HCT116 (cell line): Measurements from ENCODE around the gene GDPD5. TPM values are rescaled to one million over a fixed set of nuclear protein-coding genes. Genes with fewer than 3 reads are reported as not detected.

Experiments
- ATAC-seq: fragments of 200-7000 bp; cut with Tn5 transposase; 2 replicates; pipeline ENCODE4 v1.9.1; 2020; ENCODE audit warnings: mild to moderate bottlenecking, moderate library complexity
- BruUV-seq: library from RNA; stranded (reverse); fragments of 400-500 nt; replicated peaks from 2 replicates; lab custom pipeline; 2021; lab: Mats Ljungman, UMichigan
- CTCF ChIA-PET: fragments of 300-600 bp; sonication (Branson Sonifier 250); formaldehyde crosslinking; loops from one replicate; lab custom pipeline; 2021; ENCODE audit warnings: antibody characterized with exemption; lab: Charles Lee
- POLR2A ChIA-PET: fragments of 300-600, 350-600 bp; sonication (Branson Sonifier 250); formaldehyde crosslinking; loops from one replicate; lab custom pipeline; 2021; ENCODE audit warnings: antibody characterized with exemption; lab: Charles Lee
- RAD21 ChIA-PET, 2 experiments: fragments of 300-600 bp; sonication (Branson Sonifier 250); formaldehyde crosslinking; loops; one replicate each; lab custom pipeline; 2023; ENCODE audit warnings: low total read pairs in 2 of 2; ENCODE audit not compliant: uncharacterized antibody in 2 of 2, unreplicated experiment in 2 of 2, low non-redundant PET in 1 of 2; lab: Charles Lee
- DNase-seq: peaks from one replicate; pipeline ENCODE4 v3.0.0-alpha.2; 2010; ENCODE audit warnings: low read depth, low spot score
- H2AFZ ChIP-seq: fragments of 200-600 bp; shearing (Covaris generic), sonication (generic); 2 replicates; pipeline ENCODE4 v1.6.1; 2017; ENCODE audit warnings: low read depth, mixed run types, mixed read lengths, antibody characterized with exemption, low read length; ENCODE audit not compliant: poor library complexity, severe bottlenecking
- H3K27ac ChIP-seq: 2 replicates; pipeline ENCODE4 v1.5.1; 2012; ENCODE audit warnings: low read depth, low read length
- H3K27me3 ChIP-seq: fragments of 200-600 bp; sonication (generic); 2 replicates; pipeline ENCODE4 v1.6.1; 2016; ENCODE audit warnings: mixed run types, low read length, mixed read lengths; ENCODE audit not compliant: insufficient read depth
- H3K36me3 ChIP-seq, 2 experiments: fragments of 200-500 bp in 1 of 2; fragments of 200-600 bp in 1 of 2; sonication (Bioruptor generic) in 1 of 2; sonication (generic) in 1 of 2; 2 replicates each; pipeline versions ENCODE4 v1.5.1 to v1.6.1; 2014 to 2016; ENCODE audit warnings: low read length in 2 of 2, inconsistent platforms in 1 of 2, mixed read lengths in 1 of 2, mixed run types in 1 of 2; ENCODE audit not compliant: insufficient read depth in 2 of 2, control insufficient read depth in 1 of 2
- H3K4me1 ChIP-seq, 2 experiments: fragments of 200-600 bp in 1 of 2; sonication (generic) in 1 of 2; 2 replicates each; pipeline versions ENCODE4 v1.5.1 to v1.6.1; 2012 to 2017; ENCODE audit warnings: low read length in 2 of 2, inconsistent platforms in 1 of 2, mild to moderate bottlenecking in 1 of 2, mixed read lengths in 1 of 2, mixed run types in 1 of 2, moderate library complexity in 1 of 2; ENCODE audit not compliant: insufficient read depth in 2 of 2, control insufficient read depth in 1 of 2
- H3K4me2 ChIP-seq: fragments of 200-600 bp; sonication (generic); 2 replicates; pipeline ENCODE4 v1.6.1; 2017; ENCODE audit warnings: mixed run types, low read length, mixed read lengths
- H3K4me3 ChIP-seq, 2 experiments: fragments of 200-600 bp in 1 of 2; sonication (generic) in 1 of 2; replicated peaks in 1 of 2; 2 replicates each; pipeline ENCODE4 v1.5.1; 2011 to 2016; ENCODE audit warnings: low read length in 2 of 2, control low read depth in 1 of 2, low read depth in 1 of 2, mild to moderate bottlenecking in 1 of 2, mixed read lengths in 1 of 2, mixed run types in 1 of 2
- H3K79me2 ChIP-seq: fragments of 200-600 bp; sonication (generic); 2 replicates; pipeline ENCODE4 v1.6.1; 2017; ENCODE audit warnings: mild to moderate bottlenecking, mixed run types, low read length, moderate library complexity, mixed read lengths; ENCODE audit not compliant: insufficient read depth
- H3K9ac ChIP-seq: fragments of 200-600 bp; sonication (generic); 2 replicates; pipeline ENCODE4 v1.6.1; 2016; ENCODE audit warnings: low read length, mixed read lengths
- H3K9me2 ChIP-seq: fragments of 200-600 bp; sonication (generic), shearing (Covaris generic); 2 replicates; pipeline ENCODE4 v1.6.1; 2017; ENCODE audit warnings: mixed run types, mild to moderate bottlenecking, moderate library complexity; ENCODE audit not compliant: insufficient read depth
- H3K9me3 ChIP-seq, 2 experiments: fragments of 200-500 bp in 1 of 2; fragments of 200-600 bp in 1 of 2; sonication (Bioruptor generic) in 1 of 2; sonication (generic) in 1 of 2; 2 replicates each; pipeline ENCODE4 v1.6.1; 2014 to 2017; ENCODE audit warnings: low read length in 2 of 2, mixed read lengths in 2 of 2, inconsistent platforms in 1 of 2, low read depth in 1 of 2, mild to moderate bottlenecking in 1 of 2, mixed run types in 1 of 2, moderate library complexity in 1 of 2; ENCODE audit not compliant: control insufficient read depth in 1 of 2, insufficient read depth in 1 of 2
- H4K20me1 ChIP-seq: fragments of 200-600 bp; sonication (generic), shearing (Covaris generic); 2 replicates; pipeline ENCODE4 v1.6.1; 2017; ENCODE audit warnings: mixed run types, mild to moderate bottlenecking, moderate library complexity; ENCODE audit not compliant: insufficient read depth
- ATF3 ChIP-seq: IDR thresholded peaks from 2 replicates; pipeline ENCODE4 v1.6.1; 2012
- CBX3 ChIP-seq: IDR thresholded peaks from 2 replicates; pipeline ENCODE4 v1.6.1; 2012; ENCODE audit warnings: low read depth
- CEBPB ChIP-seq: IDR thresholded peaks from 2 replicates; pipeline ENCODE4 v1.6.1; 2012; ENCODE audit warnings: low read depth
- CTCF ChIP-seq, 3 experiments: fragments of 200-600 bp in 1 of 3; sonication (generic) in 1 of 3; IDR thresholded peaks in 2 of 3; conservative IDR thresholded peaks in 1 of 3; 2 replicates each; pipeline ENCODE4 v1.5.1; 2012 to 2017; ENCODE audit warnings: low read depth in 2 of 3, low read length in 2 of 3, antibody characterized with exemption in 1 of 3, borderline replicate concordance in 1 of 3, control low read depth in 1 of 3, mild to moderate bottlenecking in 1 of 3, mixed read lengths in 1 of 3, mixed run types in 1 of 3, moderate library complexity in 1 of 3; ENCODE audit not compliant: insufficient read depth in 1 of 3
- EGR1 ChIP-seq: IDR thresholded peaks from 2 replicates; pipeline ENCODE4 v1.6.1; 2012; ENCODE audit warnings: low read depth
- ELF1 ChIP-seq: IDR thresholded peaks from 2 replicates; pipeline ENCODE4 v1.6.1; 2012; ENCODE audit warnings: low read depth, borderline replicate concordance
- EZH2 ChIP-seq: fragments of 200-600 bp; sonication (generic); IDR thresholded peaks from 2 replicates; pipeline ENCODE4 v1.6.1; 2017; ENCODE audit warnings: antibody characterized with exemption, mixed run types
- EZH2phosphoT487 ChIP-seq: fragments of 200-600 bp; IDR thresholded peaks from 2 replicates; pipeline ENCODE4 v1.6.1; 2018; ENCODE audit warnings: antibody characterized with exemption, borderline replicate concordance
- JUND ChIP-seq: IDR thresholded peaks from 2 replicates; pipeline ENCODE4 v1.6.1; 2012
- MAX ChIP-seq: IDR thresholded peaks from 2 replicates; pipeline ENCODE4 v1.6.1; 2012
- REST ChIP-seq: IDR thresholded peaks from 2 replicates; pipeline ENCODE4 v1.6.1; 2012; ENCODE audit warnings: low read depth
- SIN3A ChIP-seq: IDR thresholded peaks from 2 replicates; pipeline ENCODE4 v1.6.1; 2012; ENCODE audit warnings: low read depth
- SRF ChIP-seq: IDR thresholded peaks from 2 replicates; pipeline ENCODE4 v1.6.1; 2012; ENCODE audit warnings: low read depth
- TCF7L2 ChIP-seq: IDR thresholded peaks from 2 replicates; pipeline ENCODE4 v1.7.0; 2011; ENCODE audit warnings: borderline replicate concordance, inconsistent platforms; ENCODE audit not compliant: insufficient read depth, insufficient read length; ENCODE audit errors: extremely low read depth
- YY1 ChIP-seq: IDR thresholded peaks from 2 replicates; pipeline ENCODE4 v1.6.1; 2011; ENCODE audit warnings: low read length, low read depth, moderate library complexity, mild to moderate bottlenecking; ENCODE audit not compliant: insufficient replicate concordance; ENCODE audit errors: extremely low read depth
- ZBTB33 ChIP-seq: IDR thresholded peaks from 2 replicates; pipeline ENCODE4 v1.6.1; 2011; ENCODE audit warnings: mild to moderate bottlenecking, low read length, moderate library complexity; ENCODE audit not compliant: insufficient replicate concordance; ENCODE audit errors: extremely low read depth
- intact Hi-C: fragments of 100-400 bp; cut with micrococcal nuclease; formaldehyde crosslinking; loops from 2 replicates; pipeline ENCODE4 v1.10.0; 2022
- total RNA-seq: library from RNA; stranded (reverse); gene quantifications from one replicate; pipeline ENCODE4 v1.2.1, GENCODE V29; 2021; ENCODE audit not compliant: unreplicated experiment

Gene GDPD5
- total RNA-seq, 1 experiment from 2014 or later = 27.5 TPM

GRCh38 chr11:75440960-75441803 is 84.6 kb downstream of the GDPD5 start:
- no peak for TF ChIP-seq EGR1
- no peak for TF ChIP-seq ATF3
- no peak for TF ChIP-seq REST
- no peak for TF ChIP-seq CTCF (IDR thresholded peaks at IDR 0.05 in 2 of 3, conservative IDR thresholded peaks at IDR 0.05 in 1 of 3; ENCODE audit: borderline replicate concordance in 1 of 3, insufficient read depth in 1 of 3, low read depth in 2 of 3, low read length in 2 of 3)
- no peak for TF ChIP-seq JUND
- no peak for TF ChIP-seq EZH2phosphoT487
- TF ChIP-seq SRF = no peak
- no peak for TF ChIP-seq EZH2
- TF ChIP-seq MAX = no peak
- TF ChIP-seq CEBPB = no peak
- no peak for TF ChIP-seq ZBTB33
- TF ChIP-seq SIN3A = no peak
- no peak for TF ChIP-seq TCF7L2
- no peak for TF ChIP-seq ELF1
- no peak for TF ChIP-seq CBX3
- no peak for TF ChIP-seq YY1

More at GRCh38 chr11:75440960-75441803, 84.6 kb downstream of the GDPD5 start:
- no peak overlapping the region for H3K4me2 ChIP-seq
- no peak for DNase-seq
- ATAC-seq = no peak
- no peaks in the 10 kb centered on the region for H3K27me3 ChIP-seq
- ChIA-PET POLR2A (no interaction called here), CTCF (no interaction called here), RAD21 (no interaction called here)
- no peaks in the 10 kb centered on the region for H3K9me2 ChIP-seq
- H3K9me3 ChIP-seq = no peaks in the 10 kb centered on the region
- H3K36me3 ChIP-seq = no peaks in the 10 kb centered on the region
- H4K20me1 ChIP-seq = no peaks in the 10 kb centered on the region
- H3K9ac ChIP-seq = no peak overlapping the region
- no peak overlapping the region for H2AFZ ChIP-seq
- intact Hi-C loops = loop anchor here (10.0 kb wide), 1 partner anchor 424 kb away; no protein-coding TSS in a partner anchor
- H3K4me3 ChIP-seq = no peak overlapping the region
- no peaks in the 10 kb centered on the region for H3K79me2 ChIP-seq
- BruUV-seq = no TSS peak
- H3K4me1 ChIP-seq = no peaks in the 10 kb centered on the region
- H3K27ac ChIP-seq = no peak overlapping the region
